ENCODE data around the gene TECPR1.

The TECPR1 gene

DNA sequence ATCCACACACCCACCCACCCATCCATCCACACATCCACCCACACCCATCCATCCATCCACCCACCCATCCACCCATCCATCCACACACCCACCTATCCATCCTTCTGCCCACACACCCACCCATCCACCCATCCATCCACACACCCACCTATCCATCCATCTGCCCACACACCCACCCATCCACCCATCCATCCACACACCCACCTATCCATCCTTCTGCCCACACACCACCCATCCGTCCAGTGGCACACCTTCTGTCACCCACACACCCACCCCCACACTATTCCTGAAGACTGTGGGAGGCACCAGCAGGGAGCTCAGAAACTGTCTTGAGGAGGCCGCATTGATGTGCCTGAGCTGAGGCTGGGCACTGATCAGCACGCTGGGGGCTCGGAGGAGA lies 9.1 kb downstream of the TECPR1 start:
- DNase-seq (ENCODE audit: low spot score), result no peak

- no peak for DNase-seq (ENCODE audit: low spot score)
Observed at GRCh38 chr7:98242342-98242741, 9.7 kb downstream of the TECPR1 start.

GRCh38 chr7:98241674-98242241 lies 10.3 kb downstream of the TECPR1 start:
- no peak for DNase-seq (ENCODE audit: low spot score)

DNA sequence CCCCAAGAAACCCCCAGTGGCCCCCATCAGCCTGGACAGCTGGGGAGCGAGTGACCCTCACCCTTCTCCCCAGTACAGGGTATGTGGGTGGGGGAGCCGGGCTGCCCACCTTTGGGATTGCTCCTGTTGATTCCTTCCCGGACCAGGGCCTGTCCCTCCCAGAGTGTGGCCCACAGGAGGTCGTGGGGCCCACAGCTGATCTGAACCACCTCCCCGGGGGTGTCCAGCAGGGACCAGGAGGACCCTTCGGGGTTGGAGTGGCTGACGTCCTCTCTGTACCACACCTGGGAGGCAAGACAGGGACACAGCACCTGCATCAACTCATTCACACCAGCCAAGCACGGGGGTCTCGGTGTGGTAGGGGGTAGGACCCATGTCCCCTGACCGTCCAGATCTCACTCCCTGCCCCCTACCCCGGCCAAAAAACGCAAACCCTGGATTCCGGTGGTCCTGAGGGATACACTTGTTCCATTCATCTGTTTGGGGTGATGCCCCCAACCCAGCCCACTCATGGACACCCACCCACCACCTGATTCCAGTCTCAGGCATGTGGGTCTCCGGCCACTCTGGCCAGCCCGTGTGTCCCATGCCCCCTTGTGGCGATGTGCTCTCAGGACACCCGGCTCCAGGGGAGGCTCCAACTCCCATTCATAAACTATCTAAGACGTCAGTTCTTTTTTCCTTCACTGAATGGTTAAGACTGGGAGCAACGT lies 10.9 kb downstream of the TECPR1 start:
- DNase-seq (ENCODE audit: low spot score), result no peak

- DNase-seq (ENCODE audit: low spot score), result no peak
Observed at GRCh38 chr7:98238976-98239375, 13.1 kb downstream of the TECPR1 start.

DNA sequence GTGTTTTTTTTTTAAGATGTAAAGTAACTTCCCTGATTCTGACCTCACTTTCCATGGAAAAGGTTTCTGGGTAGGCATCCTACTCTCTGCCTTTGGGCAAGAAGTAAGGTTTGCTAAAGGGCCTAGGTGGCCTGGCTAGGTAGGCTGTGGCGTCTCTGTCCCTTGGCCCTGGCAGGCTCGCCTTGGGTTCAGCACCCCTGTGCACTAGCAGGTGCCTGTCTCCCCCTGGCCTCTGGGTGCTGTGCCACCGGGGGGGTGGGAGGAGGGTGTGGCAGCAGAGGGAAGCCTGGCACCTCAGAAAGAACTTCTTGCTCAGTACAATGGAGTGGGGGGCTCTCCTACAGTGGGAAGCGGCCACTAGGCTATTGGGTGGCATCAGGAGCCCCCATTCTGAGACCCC lies 14.0 kb downstream of the TECPR1 start:
- DNase-seq (ENCODE audit: low spot score), result no peak

- no peak for DNase-seq (ENCODE audit: low spot score)
Observed at GRCh38 chr7:98236355-98237185, 15.5 kb downstream of the TECPR1 start.

- no peak for DNase-seq (ENCODE audit: low spot score)
Observed at GRCh38 chr7:98235901-98236300, 16.1 kb downstream of the TECPR1 start.

DNA sequence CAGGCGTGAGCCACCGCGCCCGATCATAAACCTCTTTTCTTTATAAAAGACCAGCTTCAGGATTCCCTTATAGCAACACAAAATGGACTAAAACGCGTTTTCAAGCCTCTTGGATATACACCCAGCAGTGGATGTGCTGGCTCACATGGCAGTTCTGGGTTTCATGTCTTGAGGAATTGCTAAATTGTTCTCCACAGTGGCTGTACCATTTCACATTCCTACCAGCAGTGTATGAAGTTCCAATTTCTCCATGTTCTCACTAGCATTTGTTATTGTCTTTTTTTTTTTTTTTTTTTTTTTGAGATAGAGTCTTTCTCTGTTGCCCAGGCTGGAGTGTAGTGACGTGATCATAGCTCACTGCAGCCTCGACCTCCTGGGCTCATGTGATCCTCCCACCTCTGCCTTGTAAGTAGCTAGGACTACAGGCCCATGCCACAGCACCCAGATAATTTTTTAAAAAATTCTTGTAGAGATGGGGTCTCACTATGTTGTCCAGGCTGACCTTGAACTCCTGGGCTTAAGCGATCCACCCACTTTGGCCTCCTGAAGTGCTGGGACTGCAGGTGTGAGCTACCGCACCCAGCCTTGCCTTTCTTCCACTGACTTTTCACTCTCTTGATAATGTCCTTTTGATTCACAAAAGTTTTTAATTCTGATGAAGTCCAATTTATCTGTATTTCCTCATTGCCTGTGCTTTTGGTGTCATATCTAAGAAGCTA lies 17.4 kb downstream of the TECPR1 start:
- DNase-seq (ENCODE audit: low spot score), result no peak

DNA sequence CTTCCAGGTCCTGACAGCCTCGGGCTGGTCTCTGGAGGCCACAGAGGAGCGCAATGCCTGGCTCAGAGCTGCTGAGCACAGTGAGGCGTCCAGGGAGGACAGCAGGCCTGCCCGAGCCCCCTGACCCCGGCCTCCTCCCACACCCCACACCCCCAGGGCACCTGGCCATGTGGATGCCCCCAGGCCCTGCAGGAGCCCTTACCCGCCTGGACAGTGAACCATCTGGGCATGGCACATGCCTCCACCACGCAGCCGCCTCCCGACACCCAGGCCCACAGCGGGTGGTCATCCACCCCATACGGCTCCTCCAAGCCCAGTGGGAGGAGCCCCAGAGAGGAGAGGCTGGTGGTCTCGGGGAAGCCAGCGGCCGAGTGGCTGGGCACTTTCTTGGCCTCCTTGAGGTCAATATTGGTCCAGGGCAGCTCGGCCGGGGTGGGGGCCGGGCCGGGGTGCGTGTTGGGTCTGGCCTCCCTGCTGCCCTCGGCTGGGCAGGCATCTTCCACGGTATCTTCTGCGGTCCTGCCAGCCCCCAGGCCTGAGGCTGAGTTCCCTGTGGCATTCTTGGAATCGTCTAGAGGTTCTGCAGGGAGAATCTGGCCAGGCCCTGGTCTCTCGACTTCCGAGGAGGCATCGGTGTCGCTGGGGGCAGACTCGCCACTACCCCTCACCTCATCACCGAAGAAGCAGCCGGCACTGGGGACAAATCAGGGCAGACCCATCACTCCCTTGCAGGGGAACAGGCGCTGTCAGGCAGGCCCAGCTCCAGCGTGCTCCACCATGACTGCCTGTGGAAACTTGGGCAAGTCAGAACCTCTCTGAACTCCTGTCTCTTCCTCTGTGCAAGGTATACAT lies 18.6 kb downstream of the TECPR1 start:
- DNase-seq (ENCODE audit: low spot score), result no peak

- DNase-seq (ENCODE audit: low spot score), result no peak
Observed at GRCh38 chr7:98232799-98233198, 19.2 kb downstream of the TECPR1 start.

DNA sequence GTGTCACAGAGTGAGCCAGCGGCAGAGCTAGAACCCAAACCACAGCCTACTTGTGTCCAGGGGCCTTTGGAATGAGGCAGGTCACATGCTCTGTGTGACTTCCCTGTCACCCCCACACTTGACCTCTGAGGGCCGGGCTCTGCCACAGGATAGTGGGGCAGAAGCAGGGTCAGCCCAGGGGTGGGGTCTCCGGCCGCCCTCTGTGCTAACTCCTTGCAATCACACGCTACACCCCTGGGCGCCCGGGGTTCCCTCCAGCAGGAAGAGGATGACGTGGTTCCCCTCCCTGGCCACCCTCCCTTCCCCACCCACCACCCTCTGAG lies 19.8 kb downstream of the TECPR1 start:
- no peak for DNase-seq (ENCODE audit: low spot score)

DNA sequence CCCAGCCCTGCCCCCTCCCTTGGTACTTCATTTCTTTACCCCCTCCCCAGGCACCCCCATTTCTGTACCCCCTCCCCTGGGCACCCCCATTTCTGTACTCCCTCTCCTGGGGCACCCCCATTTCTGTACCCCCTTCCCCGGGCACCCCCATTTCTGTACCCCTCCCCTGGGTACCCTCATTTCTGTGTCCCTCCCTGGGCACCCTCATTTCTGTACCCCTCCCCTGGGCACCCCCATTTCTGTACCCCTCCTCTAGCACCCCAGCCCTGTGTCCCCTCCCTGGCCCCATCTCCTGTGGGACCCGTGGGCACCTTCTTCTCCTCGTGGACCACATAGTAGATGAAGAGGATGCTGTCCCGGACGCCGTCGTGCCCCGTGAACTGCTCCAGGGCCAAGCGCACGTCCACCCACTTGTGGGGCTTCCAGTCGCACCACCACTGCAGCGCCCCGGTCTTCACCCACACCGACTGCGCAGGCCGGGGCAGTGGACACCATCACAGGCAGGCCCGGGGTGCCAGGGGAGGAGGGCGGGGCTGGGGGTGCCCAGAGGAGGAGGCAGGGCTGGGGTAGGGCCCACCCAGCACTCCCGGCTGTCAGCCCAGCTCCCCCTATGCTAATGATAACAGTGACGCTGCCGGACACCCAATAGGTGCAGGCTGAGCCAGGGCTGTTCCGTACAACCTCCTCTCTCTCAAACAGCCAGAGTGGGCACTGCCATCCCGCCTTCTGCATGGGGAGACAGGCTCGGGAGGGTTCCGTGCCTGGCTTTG lies 20.4 kb downstream of the TECPR1 start:
- DNase-seq (ENCODE audit: low spot score), result no peak

GRCh38 chr7:98230746-98231471 lies 21.1 kb downstream of the TECPR1 start:
- no peak for DNase-seq (ENCODE audit: low spot score)

DNA sequence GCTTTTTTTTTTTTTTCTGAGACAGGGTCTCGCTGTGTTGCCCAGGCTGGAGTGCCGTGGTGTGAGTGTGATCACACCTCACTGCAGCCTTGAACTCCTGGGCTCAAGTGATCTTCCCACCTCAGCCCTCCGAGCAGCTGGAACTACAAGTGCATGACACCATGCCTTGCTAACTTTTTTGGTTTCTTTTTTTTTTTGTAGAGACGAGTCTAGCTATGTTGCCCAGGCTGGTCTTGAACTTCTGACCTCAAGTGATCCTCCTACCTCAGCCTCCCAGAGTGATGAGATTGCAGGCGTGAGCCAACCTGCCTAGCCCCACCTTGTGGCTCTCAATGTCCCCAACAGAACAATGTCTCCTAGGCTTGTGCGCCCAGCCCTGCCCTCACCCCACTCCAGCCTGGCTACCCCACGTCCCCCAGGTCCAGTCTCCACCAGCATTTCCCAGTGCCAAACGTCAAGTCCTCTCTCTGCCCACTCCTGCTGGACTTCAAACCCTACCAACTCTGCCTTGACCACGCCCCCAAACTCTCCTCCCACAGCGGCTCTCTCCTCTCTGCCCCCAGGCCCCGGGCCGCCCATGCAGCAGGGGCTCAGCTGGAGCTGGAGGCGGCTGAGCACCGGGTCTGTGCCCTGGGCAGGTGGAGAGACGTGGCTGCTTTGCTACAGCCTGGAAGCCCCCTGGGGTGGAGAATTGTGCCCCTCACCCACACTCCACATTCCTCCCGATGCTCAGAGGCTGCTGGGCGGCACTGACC lies 21.9 kb downstream of the TECPR1 start:
- DNase-seq (ENCODE audit: low spot score), result no peak

DNA sequence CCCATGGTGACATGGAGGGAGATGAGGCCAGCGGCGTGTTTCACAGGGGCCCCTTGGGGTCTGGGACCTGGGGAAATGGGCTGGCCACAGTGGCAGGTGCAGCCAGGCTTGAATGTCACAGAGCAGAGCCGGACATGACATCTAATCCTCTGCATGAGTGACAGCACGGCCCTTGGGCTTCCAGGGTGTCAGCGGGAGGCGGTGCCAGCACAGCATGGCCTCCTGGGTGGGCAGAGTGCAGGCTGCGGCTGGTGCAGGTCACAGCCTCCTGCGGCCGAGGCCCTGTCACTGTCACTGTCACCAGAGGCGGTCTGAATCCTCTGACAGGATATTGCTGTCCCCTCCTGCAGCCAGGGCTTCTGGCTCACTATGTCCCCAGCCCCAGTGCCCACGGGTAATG lies 22.6 kb downstream of the TECPR1 start:
- no peak for DNase-seq (ENCODE audit: low spot score)

DNA sequence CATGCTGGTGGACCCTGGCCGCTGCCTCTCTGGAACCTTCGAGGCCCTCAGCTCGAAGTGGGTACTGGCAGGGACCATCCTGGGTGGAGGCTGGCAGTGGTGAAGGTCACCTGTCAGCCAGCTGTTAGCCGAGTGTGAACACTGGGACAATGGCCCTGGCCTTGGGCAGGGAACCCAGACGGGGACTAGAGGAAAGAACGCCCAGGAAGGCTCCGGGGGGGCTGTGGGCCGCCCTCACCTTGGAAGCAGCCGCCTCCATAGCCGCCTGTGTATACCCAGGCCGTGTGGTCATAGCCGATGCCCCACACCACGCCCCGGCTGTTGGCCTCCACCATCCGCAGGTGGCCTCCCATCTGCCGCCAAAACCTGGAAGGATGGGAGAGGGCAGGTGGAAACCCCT lies 23.2 kb downstream of the TECPR1 start:
- DNase-seq (ENCODE audit: low spot score), result no peak

DNA sequence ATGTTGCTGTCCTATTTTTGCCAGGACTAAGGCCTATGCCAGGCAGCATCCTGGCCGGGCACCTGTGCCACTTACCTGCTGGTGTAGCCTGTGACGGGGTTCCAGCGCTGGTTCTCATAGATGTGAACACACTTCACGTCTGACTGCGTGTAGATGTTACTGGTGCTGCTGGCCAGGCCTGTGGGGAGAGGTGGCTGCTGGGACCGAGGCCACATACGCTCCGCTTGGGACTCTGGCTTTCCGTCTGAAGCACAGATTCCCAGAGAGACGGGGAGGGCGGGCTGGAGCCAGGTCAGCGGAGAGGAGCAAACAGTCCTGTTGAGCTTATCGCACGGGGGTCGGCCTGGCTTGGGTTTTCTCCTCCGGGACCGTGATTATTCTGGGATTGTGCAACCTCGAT lies 24.1 kb downstream of the TECPR1 start:
- no peak for DNase-seq (ENCODE audit: low spot score)

DNA sequence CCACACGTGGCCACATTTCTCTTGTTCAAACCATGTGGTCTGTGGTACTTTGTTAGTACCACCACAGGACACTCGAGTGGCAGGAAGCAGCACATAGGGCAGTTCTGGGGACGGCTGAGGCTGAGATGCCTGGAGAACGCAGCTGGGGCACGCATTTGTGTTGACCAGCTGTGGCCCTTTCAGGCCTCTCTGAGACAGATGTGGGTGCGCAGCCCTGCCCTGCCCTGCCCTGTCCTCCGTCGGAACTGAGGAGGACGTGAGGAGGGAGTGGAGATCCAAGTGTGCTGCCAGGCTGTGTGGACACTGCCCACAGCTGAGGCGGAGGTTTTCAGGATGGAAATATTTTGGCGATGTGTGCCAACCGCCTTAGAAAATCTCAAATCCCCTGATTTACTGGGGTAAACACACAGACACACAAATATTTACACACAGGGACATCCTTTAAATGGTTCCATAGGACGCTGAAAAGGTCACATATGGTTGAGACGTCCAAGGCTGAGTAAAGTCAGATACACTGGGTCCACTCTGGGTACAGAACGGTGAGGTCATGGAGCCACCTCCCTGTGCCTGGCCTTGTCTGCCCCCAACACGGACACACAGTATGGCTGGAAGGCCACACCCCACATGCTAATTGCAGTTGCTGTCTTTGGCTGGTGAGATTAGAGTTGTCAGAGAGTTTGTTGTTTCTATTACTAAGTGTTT lies 26.0 kb downstream of the TECPR1 start:
- DNase-seq (ENCODE audit: low spot score), result no peak

Data from CD4-positive, alpha-beta T cell treated with Interleukin-2 at 100 ng/mL for 4 hours (primary cell).